ENCODE results near the gene RFX2. TPM values are rescaled to one million over a fixed set of nuclear protein-coding genes. Genes with fewer than 3 reads are reported as not detected.
A peak's percentile ranks its signal among the peaks of the same experiment; 100 is the strongest.

RFX2 gene
- total and polyA plus RNA-seq, 9 of the 15 experiments (the other 6 are each of a cell fraction or from before 2014, with no cell fraction given): 3.6 to 18.7 (median 8.7) TPM

- TF ChIP-seq STAT5A (IDR thresholded peaks at IDR 0.05; ENCODE audit: borderline replicate concordance, low read length) (no peak), PCBP1 (IDR thresholded peaks at IDR 0.05; ENCODE audit: low read depth, low read length, poor library complexity, severe bottlenecking) (no peak), CBFA2T2 (conservative IDR thresholded peaks at IDR 0.05) (no peak), HMG20A (CRISPR knock-in tag; conservative IDR thresholded peaks at IDR 0.05) (no peak), PHF20 (IDR thresholded peaks at IDR 0.05; ENCODE audit: partially characterized antibody) (no peak), CCNT2 (IDR thresholded peaks at IDR 0.05; ENCODE audit: borderline replicate concordance, extremely low read depth, insufficient read length, low read depth, low read length) (no peak), HMGXB4 (CRISPR knock-in tag; IDR thresholded peaks at IDR 0.05) (no peak)
These were observed 6.6 kb upstream of the RFX2 start (continued) for GRCh38 chr19:6116749-6117430.

GRCh38 chr19:6115992-6116391, 5.7 kb upstream of the RFX2 start:
- H3K27me3 ChIP-seq (ENCODE audit: control insufficient read depth in 2 of 2, insufficient read depth in 2 of 2, low read length in 2 of 2): no peaks in the 10 kb centered on the region
- FAIRE-seq (peak; percentile 77), ATAC-seq (no peak), DNase-seq (ENCODE audit: extremely low read depth in 1 of 4, low spot score in 3 of 4) (no peak)
- WGBS (ENCODE audit: insufficient coverage, low coverage, missing lambda C conversion rate): 0% methylated on average over 1 of the region's 1 CpG
- no peaks in the 10 kb centered on the region for H4K20me1 ChIP-seq (replicated peaks; ENCODE audit: control insufficient read depth, insufficient read depth, low read length)
- H3K9me1 ChIP-seq (ENCODE audit: control insufficient read depth, insufficient read depth, low read length): no peaks in the 10 kb centered on the region
- no peak overlapping the region for H3K9ac ChIP-seq (ENCODE audit: insufficient read depth in 1 of 2, low read depth in 2 of 2, low read length in 2 of 2)
- no peaks in the 10 kb centered on the region; the same call in none of the 2 replicates for H3K9me3 ChIP-seq (replicated peaks; ENCODE audit: control insufficient read depth, insufficient read depth, low read depth, low read length)
- peaks cover 0 to 11% of the 10 kb centered on the region in 2 experiments; a peak in 3 of 5 replicates for H3K4me1 ChIP-seq (replicated peaks in 1 of 2; ENCODE audit: control insufficient read depth in 2 of 2, insufficient read depth in 2 of 2, low read length in 2 of 2)
- ChIA-PET POLR2A (interaction anchor here (0.8 kb wide), 1 partner anchor 94 kb away, joined by 4 read pairs; no protein-coding TSS in a partner anchor), CTCF (ENCODE audit: low intra/inter-chr PET ratio) (no interaction called here)
- no peak overlapping the region for H3K27ac ChIP-seq (ENCODE audit: extremely low read depth, low read depth, low read length)
- intact Hi-C loops (cut with micrococcal nuclease): no loop called here
- BruUV-seq (replicated peaks): no TSS peak
- no peaks in the 10 kb centered on the region for H3K79me2 ChIP-seq (ENCODE audit: control insufficient read depth, insufficient read depth, low read length)
- in situ Hi-C loops (cut with MboI): no loop called here
- no peaks in the 10 kb centered on the region for H3K36me3 ChIP-seq (ENCODE audit: control insufficient read depth, insufficient read depth, low read length)
- no peak overlapping the region; the same call in 1 of the 2 replicates for H3K4me2 ChIP-seq (ENCODE audit: insufficient read depth, low read length)
- H3K4me3 ChIP-seq: no peak overlapping the region
- peak overlapping the region; percentile 63 for H2AFZ ChIP-seq (ENCODE audit: low read depth, low read length)
- TF ChIP-seq GATAD2A (IDR thresholded peaks at IDR 0.05) (no peak), TCFL5 (CRISPR knock-in tag; conservative IDR thresholded peaks at IDR 0.05) (no peak), PHB2 (IDR thresholded peaks at IDR 0.05; ENCODE audit: low read depth) (no peak), HLTF (IDR thresholded peaks at IDR 0.05) (no peak), MYNN (IDR thresholded peaks at IDR 0.05) (no peak), MYNN (CRISPR knock-in tag; IDR thresholded peaks at IDR 0.05) (no peak), ZNF212 (CRISPR knock-in tag; IDR thresholded peaks at IDR 0.05) (no peak), TEAD1 (CRISPR knock-in tag; IDR thresholded peaks at IDR 0.05) (no peak), KLF13 (tag; IDR thresholded peaks at IDR 0.05; ENCODE audit: borderline replicate concordance, low read depth) (no peak), EP300 (IDR thresholded peaks at IDR 0.05; ENCODE audit: low read length) (no peak), SIX5 (IDR thresholded peaks at IDR 0.05; ENCODE audit: borderline replicate concordance in 1 of 2, insufficient read depth in 1 of 2, low read depth in 1 of 2, low read length in 2 of 2) (no peak), HINFP (tag; conservative IDR thresholded peaks at IDR 0.05; ENCODE audit: low read depth) (no peak), FOXK2 (conservative IDR thresholded peaks at IDR 0.05 in 1 of 2, IDR thresholded peaks at IDR 0.05 in 1 of 2; ENCODE audit: low read depth in 2 of 2) (no peak), KHSRP (IDR thresholded peaks at IDR 0.05) (no peak)
